IPS DF 4.7 (cell line): ENCODE results near the gene LCE2D.
A peak's percentile ranks its signal among the peaks of the same experiment; 100 is the strongest.
"Not testable (repeated sequence)": the region's sequence is repeated elsewhere in the genome, so short reads cannot be mapped to it uniquely, and the experiment has no call there.

Source experiments
- DNase-seq: peaks from one replicate; pipeline ENCODE4 v3.0.0-alpha.2; 2013; ENCODE audit warnings: low spot score; ENCODE audit errors: extremely low read depth

Gene LCE2D, protein sequence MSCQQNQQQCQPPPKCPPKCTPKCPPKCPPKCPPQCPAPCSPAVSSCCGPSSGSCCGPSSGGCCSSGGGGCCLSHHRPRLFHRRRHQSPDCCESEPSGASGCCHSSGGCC

DNA sequence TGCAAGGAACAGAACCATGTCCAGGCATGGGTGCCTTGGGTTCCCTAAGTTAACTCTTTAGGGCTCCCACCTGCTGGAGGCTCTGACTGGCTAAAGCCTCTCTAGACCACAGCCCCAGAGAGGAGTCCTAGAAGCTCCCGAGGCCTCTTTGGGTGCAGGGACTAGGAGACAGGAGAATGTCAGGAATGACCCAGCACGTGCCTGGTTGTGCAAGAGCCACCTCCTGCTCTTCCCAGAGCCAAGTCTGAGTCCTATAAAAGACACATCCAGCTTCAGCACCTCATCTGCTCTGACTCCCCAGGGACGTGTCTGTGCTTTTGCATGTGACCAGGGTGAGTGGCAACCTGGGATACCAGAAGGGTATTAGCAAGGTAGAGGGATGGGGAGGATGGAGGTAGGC, at the start of gene LCE2D:
LCE2D (plus strand) TSS at position 283 of the 400 bp plus-strand sequence. CDS start 726 bp downstream, outside the sequence.
- DNase-seq = no peak

DNA sequence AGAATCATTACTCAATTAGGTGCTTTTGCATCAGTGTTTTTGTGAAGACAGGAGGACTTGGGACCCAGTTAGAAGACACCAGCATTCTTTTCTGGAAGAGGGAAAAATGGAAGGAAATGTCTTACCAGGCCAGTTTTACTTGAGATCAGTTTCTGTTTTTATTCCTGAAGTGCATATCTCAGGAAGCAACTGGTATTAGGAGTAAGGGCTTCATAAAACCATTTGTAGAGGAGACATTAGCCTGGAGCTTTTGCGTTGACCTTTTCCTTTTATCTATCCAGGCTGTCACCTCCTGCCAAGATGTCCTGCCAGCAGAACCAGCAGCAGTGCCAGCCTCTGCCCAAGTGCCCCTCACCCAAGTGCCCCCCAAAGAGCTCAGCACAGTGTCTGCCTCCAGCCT, 49.7 kb upstream of the LCE2D start, which contains the start of gene LCE3B:
LCE3B (plus strand) TSS at position 301 of the 400 bp plus-strand sequence; CDS start at position 301, 0 bp downstream.
- no peak for DNase-seq

GRCh38 chr1:152621993-152622392, 41.2 kb upstream of the LCE2D start:
- DNase-seq = no peak

DNA sequence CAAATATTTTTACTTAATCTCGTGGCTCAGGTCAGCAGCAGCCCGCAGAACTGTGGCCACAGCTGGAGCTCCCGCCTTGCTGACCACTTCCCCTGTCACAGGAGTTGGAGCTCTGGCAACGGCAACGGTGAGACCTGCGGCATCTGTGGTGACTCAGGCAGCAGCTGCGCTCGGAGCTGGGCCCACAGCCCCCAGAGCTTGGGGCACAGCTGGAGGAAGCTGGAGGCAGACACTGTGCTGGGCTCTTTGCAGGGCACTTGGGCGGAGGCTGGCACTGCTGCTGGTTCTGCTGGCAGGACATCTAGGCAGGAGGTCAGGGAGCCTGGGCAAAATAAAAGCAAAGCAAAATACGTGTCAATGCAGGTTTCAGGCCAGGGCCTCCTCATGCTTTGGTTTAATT, 40.4 kb upstream of the LCE2D start, which contains the start of gene LCE3A:
LCE3A (minus strand) TSS at position 301 of the 400 bp plus-strand sequence; CDS start at position 301, 0 bp downstream.
- DNase-seq = no peak

DNA sequence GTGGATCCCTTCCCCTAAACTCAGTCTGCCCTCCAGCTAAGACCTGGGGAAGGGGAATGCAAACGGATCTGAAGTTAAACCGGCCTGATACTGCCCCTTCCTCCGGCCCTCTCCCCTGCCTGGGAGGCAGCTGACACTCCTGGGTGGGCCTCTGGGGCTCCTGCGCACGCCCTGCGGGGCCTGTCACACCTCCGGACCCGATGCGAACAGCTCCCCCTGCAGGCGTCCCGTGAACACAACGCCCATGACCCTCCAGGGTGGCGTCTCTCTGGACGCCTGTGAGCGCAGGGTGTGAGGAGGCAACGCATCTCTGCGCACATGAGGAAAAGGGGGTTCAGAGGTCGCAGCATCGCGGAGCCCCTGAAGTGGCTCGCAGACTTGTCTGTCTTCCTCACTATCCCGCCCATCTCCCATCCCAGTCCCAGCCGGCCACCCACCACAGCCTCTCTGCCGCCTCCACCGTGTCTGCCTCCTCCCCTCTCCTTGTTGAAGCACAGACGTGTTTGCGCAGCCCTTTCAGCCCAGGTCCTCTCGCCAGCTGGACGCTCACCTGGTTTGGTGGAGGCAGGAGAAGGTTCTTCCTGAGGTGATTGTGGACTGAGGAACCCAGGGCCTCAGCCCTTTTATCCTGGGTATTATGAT, 39.9 kb upstream of the LCE2D start:
- DNase-seq = peak; percentile 49

GRCh38 chr1:152626744-152627143, 36.4 kb upstream of the LCE2D start:
- DNase-seq = no peak

- DNase-seq = no peak
Observed at GRCh38 chr1:152630596-152630995, 32.6 kb upstream of the LCE2D start.

DNA sequence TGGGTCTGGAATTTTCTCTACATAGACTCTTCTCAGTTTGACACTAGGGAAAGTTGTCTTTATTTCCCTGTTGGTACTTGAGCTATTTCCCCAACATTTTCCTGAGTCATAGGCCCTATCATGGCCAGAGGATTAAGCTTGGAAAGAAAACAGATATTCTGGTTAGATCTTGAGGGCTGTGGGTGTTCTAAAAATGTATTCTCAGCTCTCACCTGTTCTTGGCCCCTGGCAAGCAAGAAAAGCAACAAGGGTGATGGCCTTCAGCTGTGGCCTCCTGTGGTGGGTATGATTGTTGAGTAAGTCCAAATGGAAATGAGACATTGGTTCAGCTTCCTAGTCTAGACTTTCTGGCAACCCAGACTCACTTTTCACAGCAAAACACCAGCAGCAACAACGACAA, 22.8 kb upstream of the LCE2D start:
- no peak for DNase-seq

DNA sequence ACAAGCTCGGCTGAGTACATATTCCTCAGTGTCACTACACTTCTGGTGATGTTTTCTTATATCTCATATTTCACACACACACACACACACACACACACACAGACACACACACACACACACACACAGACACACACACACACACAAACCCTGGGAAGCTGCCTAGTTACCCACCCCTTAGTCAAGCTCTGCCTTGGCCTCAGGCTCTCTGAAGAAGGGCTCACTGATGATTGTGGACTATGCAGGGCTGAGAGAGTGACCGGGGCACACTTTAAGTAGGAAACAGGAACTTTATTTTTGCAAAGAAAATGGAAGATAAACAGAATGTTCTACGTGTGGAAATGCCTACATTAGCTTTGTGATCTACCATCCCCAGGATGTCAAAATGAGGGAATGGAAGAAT, 19.2 kb upstream of the LCE2D start:
- no peak for DNase-seq

DNA sequence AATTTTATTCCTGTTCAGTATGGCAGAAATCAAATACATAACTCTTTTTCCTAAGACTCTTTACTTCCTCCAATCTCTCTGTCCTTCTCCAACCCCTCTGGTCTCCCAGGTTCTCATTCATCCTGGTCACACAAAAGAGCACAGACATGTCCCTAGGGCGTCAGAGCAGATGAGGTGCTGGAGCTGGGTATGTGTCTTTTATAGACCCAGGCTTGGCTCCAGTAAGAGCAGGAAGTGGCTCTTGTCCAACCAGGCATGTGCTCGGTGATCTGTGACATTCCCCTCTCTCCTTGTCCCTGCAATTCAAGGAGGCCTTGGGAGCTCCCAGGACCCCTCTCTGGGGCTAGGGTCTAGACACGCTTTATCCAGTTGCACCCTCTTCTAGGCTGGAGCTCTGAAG, 18.0 kb upstream of the LCE2D start:
- DNase-seq = no peak

GRCh38 chr1:152646656-152647055, 16.5 kb upstream of the LCE2D start:
- DNase-seq = no peak

DNA sequence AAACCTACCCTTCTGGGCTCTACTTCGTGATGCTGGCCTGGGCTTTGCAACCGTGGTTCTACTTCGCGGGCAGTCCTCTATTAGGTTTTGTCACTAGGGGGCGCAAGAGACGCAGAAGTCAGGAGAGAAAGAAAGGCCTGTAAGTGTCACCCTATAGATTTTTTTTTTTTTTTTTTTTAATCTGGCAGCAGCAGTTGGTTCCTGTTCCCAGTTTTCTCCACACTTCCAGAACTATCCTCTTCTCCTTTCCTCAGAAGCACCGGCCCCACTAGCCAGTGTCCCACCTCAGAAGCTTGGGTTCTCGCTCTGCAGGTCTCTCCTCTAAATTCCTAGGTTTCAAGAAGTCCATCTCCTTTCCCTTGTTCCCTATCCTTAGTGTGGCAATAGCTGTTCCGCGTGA, 9.1 kb upstream of the LCE2D start:
- peak; percentile 60 for DNase-seq

DNA sequence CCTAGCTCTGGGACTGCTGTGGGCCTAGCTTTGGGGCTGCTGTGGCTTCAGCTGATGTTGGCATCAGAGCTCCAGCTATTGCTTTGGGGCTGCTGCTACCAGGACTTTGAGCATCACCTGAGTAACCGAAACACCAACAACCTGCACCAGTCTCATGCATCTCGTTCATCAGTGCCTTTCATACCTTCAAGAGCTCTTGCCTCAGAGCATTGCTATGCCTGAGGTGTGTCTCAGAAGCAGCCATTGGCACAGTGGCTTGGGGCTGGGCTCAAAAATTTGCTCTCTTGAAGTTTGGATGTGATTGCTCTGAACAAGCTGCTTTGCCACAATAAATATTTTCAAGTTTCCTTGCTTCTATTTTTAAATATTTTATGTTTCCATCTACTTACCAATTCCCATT, 6.7 kb upstream of the LCE2D start:
- DNase-seq = no peak

GRCh38 chr1:152657677-152658076, 5.5 kb upstream of the LCE2D start:
- DNase-seq = no peak

- DNase-seq = no peak
Observed at GRCh38 chr1:152658649-152659048, 4.5 kb upstream of the LCE2D start.

GRCh38 chr1:152666171-152666570, 3.0 kb downstream of the LCE2D start:
- DNase-seq = not testable (repeated sequence)

DNA sequence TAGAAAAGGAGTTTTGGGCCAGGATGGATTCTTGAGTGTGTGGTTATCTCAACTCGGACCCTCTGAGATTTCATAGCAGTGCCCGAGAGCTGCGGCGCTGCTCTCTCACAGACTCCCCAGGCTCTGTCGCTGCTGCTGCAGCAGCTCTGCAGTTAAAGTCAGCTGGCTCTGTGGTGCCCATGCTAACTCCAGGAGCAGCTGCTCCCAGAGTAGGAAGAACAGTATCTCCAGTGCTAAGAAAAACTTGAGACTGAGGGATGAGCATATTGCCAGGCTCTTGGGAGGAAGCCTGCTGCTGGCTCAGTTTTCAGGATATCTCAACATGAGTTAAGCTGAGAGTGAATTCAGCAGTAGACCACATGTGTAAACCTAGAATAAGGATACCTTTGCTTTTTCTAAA, 4.5 kb downstream of the LCE2D start:
- no peak for DNase-seq

DNA sequence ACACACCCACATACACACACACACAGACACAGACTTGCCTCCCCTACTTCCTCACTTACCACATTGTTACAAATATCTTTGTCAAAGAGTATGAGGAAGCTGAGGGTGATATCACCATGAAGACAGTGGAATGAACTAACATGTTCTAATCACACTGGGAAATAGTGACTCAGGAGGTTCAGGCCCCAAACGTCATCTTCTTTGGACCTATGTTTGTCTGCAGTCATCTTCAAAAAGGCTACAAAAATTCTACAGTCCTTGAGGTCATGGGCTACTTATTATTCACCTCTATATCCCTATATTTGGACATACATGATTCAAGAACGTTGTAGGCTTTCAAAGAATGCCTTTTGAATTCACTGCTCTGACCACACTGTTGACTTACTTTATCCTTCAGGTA, 9.8 kb downstream of the LCE2D start:
- DNase-seq = no peak

DNA sequence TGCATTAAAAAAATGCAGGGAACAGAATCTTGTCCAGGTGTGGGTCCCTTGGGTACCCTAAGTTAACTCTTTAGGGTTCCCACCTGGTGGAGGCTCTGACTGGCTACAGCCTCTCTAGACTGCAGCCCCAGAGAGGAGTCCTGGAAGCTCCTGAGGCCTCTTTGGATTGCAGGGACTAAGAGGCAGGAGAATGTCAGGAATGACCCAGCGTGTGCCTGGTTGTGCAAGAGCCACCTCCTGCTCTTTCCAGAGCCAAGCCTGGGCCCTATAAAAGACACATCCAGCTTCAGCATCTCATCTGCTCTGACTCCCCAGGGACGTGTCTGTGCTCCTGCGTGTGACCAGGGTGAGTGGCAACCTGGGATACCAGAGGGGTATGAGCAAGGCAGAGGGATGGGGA, 11.8 kb downstream of the LCE2D start, which contains the start of gene LCE2C:
LCE2C (plus strand) TSS at position 297 of the 400 bp plus-strand sequence. CDS start 737 bp downstream, outside the sequence.
- not testable (repeated sequence) for DNase-seq

GRCh38 chr1:152679459-152679858, 16.3 kb downstream of the LCE2D start:
- DNase-seq = no peak

DNA sequence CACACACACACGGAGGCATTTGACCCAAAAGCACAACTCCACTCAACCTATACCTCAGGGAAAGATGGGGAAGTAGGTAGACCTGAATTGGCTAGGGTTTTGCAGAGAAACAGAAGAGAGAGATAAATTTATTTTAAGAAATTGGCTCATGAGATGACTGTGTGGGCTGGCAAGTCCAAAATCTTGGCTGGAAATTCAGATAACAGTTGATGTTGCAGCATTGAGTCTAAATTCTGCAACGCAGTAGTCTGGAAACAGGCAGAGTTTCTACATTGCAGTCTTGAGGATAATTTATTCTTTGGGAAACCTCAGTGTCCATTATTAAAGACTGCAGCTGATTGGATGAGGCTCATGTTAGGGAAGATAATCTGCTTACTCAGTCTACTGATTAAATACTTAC, 18.4 kb downstream of the LCE2D start:
- no peak for DNase-seq

DNA sequence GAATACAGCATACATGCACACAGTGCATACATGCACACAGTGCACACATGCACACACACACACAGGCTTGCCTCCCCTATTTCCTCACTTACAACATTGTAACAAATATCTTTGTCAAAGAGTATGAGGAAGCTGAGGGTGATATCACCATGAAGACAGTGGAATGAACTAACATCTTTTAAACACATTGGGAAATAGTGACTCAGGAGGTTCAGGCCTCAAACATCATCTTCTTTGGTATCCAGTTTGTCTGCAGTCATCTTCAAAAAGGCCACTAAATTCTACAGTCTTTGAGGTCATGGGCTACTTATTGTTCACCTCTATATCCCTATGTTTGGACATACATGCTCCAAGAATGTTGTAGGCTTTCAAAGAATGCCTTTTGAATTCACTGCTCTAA, 20.7 kb downstream of the LCE2D start:
- DNase-seq = no peak

DNA sequence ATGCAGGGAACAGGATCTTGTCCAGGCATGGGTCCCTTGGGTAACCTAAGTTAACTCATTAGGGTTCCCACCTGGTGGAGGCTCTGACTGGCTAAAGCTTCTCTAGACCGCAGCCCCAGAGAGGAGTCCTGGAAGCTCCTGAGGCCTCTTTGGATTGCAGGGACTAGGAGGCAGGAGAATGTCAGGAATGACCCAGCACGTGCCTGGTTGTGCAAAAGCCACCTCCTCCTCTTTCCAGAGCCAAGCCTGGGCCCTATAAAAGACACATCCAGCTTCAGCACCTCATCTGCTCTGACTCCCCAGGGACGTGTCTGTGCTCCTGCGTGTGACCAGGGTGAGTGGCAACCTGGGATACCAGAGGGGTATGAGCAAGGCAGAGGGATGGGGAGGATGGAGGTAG, 22.6 kb downstream of the LCE2D start, which contains the start of gene LCE2B:
LCE2B (plus strand) TSS at position 301 of the 400 bp plus-strand sequence. CDS start 721 bp downstream, outside the sequence.
- DNase-seq = not testable (repeated sequence)
